GM23338 (cell line): ENCODE measurements around the gene FFAR3. TPM values are rescaled to one million over a fixed set of nuclear protein-coding genes. Genes with fewer than 3 reads are reported as not detected.

ENCODE experiments used
- ATAC-seq: fragments of 200-7000 bp; cut with Tn5 transposase; 3 replicates; pipeline ENCODE4 v1.9.1; 2020
- DNase-seq: peaks from one replicate; pipeline ENCODE4 v3.0.0-alpha.2; 2015; ENCODE audit warnings: low spot score
- H2AFZ ChIP-seq: fragments of 200-600 bp; sonication (generic); 2 replicates; pipeline ENCODE4 v1.8.0; 2016; ENCODE audit warnings: antibody characterized with exemption, mild to moderate bottlenecking, moderate library complexity
- H3F3A ChIP-seq: fragments of 200-600 bp; sonication (generic); replicated peaks from 2 replicates; pipeline ENCODE4 v1.8.0; 2017; ENCODE audit warnings: antibody characterized with exemption, mixed run types, low read depth
- H3K27ac ChIP-seq: fragments of 200-600 bp; sonication (generic); 2 replicates; pipeline ENCODE4 v1.6.1; 2016; ENCODE audit warnings: low read depth
- H3K27me3 ChIP-seq: fragments of 200-600 bp; sonication (generic); 2 replicates; pipeline ENCODE4 v1.8.0; 2016; ENCODE audit warnings: mild to moderate bottlenecking, mixed run types, moderate library complexity; ENCODE audit not compliant: insufficient read depth
- H3K36me3 ChIP-seq: fragments of 200-600 bp; sonication (generic); 2 replicates; pipeline ENCODE4 v1.8.0; 2016; ENCODE audit warnings: mild to moderate bottlenecking; ENCODE audit not compliant: insufficient read depth
- H3K4me1 ChIP-seq: fragments of 200-600 bp; sonication (generic); 2 replicates; pipeline ENCODE4 v1.8.0; 2016; ENCODE audit warnings: mild to moderate bottlenecking, moderate library complexity; ENCODE audit not compliant: insufficient read depth
- H3K4me2 ChIP-seq: fragments of 200-600 bp; sonication (generic); 2 replicates; pipeline ENCODE4 v1.7.1; 2017; ENCODE audit warnings: mixed run types
- H3K4me3 ChIP-seq: fragments of 200-600 bp; sonication (generic); 2 replicates; pipeline ENCODE4 v1.6.1; 2016; ENCODE audit warnings: mixed run types
- H3K79me2 ChIP-seq: fragments of 200-600 bp; sonication (generic); replicated peaks from 2 replicates; pipeline ENCODE4 v1.8.0; 2017; ENCODE audit warnings: mild to moderate bottlenecking; ENCODE audit not compliant: insufficient read depth
- H3K9me2 ChIP-seq: fragments of 200-600 bp; sonication (generic); 2 replicates; pipeline ENCODE4 v1.8.0; 2017; ENCODE audit not compliant: insufficient read depth
- H4K20me1 ChIP-seq: fragments of 200-600 bp; sonication (generic); replicated peaks from 2 replicates; pipeline ENCODE4 v1.8.0; 2017; ENCODE audit warnings: mild to moderate bottlenecking; ENCODE audit not compliant: insufficient read depth
- H3K27ac Mint-ChIP-seq: 2 replicates; pipeline ENCODE4 v1.8.0; 2020; ENCODE audit warnings: inconsistent platforms, mild to moderate bottlenecking, moderate library complexity, mixed read lengths
- H3K27me3 Mint-ChIP-seq: 3 replicates; pipeline ENCODE4 v1.8.0; 2022; ENCODE audit warnings: low read depth, mild to moderate bottlenecking, moderate library complexity, mixed read lengths, inconsistent platforms; ENCODE audit not compliant: insufficient read depth, poor library complexity
- H3K36me3 Mint-ChIP-seq: 3 replicates; pipeline ENCODE4 v1.8.0; 2021; ENCODE audit warnings: low read depth, mild to moderate bottlenecking, inconsistent platforms, moderate library complexity, mixed read lengths
- H3K4me1 Mint-ChIP-seq: 3 replicates; pipeline ENCODE4 v1.8.0; 2020; ENCODE audit warnings: mild to moderate bottlenecking, inconsistent platforms, mixed read lengths
- H3K4me3 Mint-ChIP-seq: 3 replicates; pipeline ENCODE4 v1.8.0; 2021; ENCODE audit warnings: moderate library complexity, mild to moderate bottlenecking, inconsistent platforms, mixed read lengths
- H3K9me3 Mint-ChIP-seq: 3 replicates; pipeline ENCODE4 v1.8.0; 2020; ENCODE audit warnings: moderate library complexity, mild to moderate bottlenecking, inconsistent platforms, mixed read lengths
- CREB1 ChIP-seq: fragments of 250-450 bp; sonication (Bioruptor Pico); IDR thresholded peaks from 2 replicates; pipeline ENCODE4 v1.5.0; 2020; ENCODE audit warnings: low read depth, mild to moderate bottlenecking, moderate library complexity
- CTCF ChIP-seq, 2 experiments: fragments of 200-600 bp in 1 of 2; sonication (generic) in 1 of 2; conservative IDR thresholded peaks; 2 replicates each; pipeline versions ENCODE4 v1.5.1 to v1.6.1; 2016 to 2017; ENCODE audit warnings: antibody characterized with exemption in 2 of 2, low read depth in 2 of 2, mild to moderate bottlenecking in 2 of 2, moderate library complexity in 1 of 2
- ETS1 ChIP-seq: IDR thresholded peaks from 2 replicates; pipeline ENCODE4 v1.6.1; 2016; ENCODE audit warnings: antibody characterized with exemption
- EZH2 ChIP-seq: fragments of 200-600 bp; sonication (generic); IDR thresholded peaks from one replicate; pipeline ENCODE4 v1.8.0; 2017; ENCODE audit warnings: antibody characterized with exemption, mild to moderate bottlenecking, low read depth; ENCODE audit not compliant: unreplicated experiment
- EZH2phosphoT487 ChIP-seq: fragments of 200-600 bp; sonication (generic); IDR thresholded peaks from one replicate; pipeline ENCODE4 v1.8.1; 2018; ENCODE audit warnings: antibody characterized with exemption; ENCODE audit not compliant: unreplicated experiment
- JUNB ChIP-seq: IDR thresholded peaks from one replicate; pipeline ENCODE4 v1.6.1; 2016; ENCODE audit warnings: antibody characterized with exemption; ENCODE audit not compliant: unreplicated experiment
- NANOG ChIP-seq: IDR thresholded peaks from 2 replicates; pipeline ENCODE4 v1.6.1; 2016; ENCODE audit warnings: antibody characterized with exemption, borderline replicate concordance
- POLR2AphosphoS5 ChIP-seq: IDR thresholded peaks from 2 replicates; pipeline ENCODE4 v1.6.1; 2016; ENCODE audit warnings: antibody characterized with exemption, low read depth
- REST ChIP-seq: IDR thresholded peaks from one replicate; pipeline ENCODE4 v1.6.1; 2018; ENCODE audit warnings: antibody characterized with exemption; ENCODE audit not compliant: unreplicated experiment
- STAT1 ChIP-seq: IDR thresholded peaks from one replicate; pipeline ENCODE4 v1.6.1; 2016; ENCODE audit warnings: antibody characterized with exemption; ENCODE audit not compliant: unreplicated experiment
- ZNF114 ChIP-seq: fragments of 250-450 bp; sonication (Bioruptor Pico); IDR thresholded peaks from 2 replicates; pipeline ENCODE4 v1.5.0; 2020; ENCODE audit warnings: mild to moderate bottlenecking, moderate library complexity
- ZNF331 ChIP-seq: fragments of 250-450 bp; sonication (Bioruptor Pico); IDR thresholded peaks from 2 replicates; pipeline ENCODE4 v1.5.0; 2020; ENCODE audit warnings: low read depth, mild to moderate bottlenecking, moderate library complexity
- ZNF462 ChIP-seq: fragments of 250-450 bp; sonication (Bioruptor Pico); IDR thresholded peaks from 2 replicates; pipeline ENCODE4 v1.5.0; 2020; ENCODE audit warnings: mild to moderate bottlenecking, moderate library complexity
- polyA plus RNA-seq: library from polyadenylated mRNA; unstranded; fragments of >200 nt; fragmentation: Nextera tagmentation; extraction: Ambion mirVana; gene quantifications from 2 replicates; pipeline ENCODE4 v1.2.1, GENCODE V29; 2016
- total RNA-seq: library from RNA; depleted of rRNA; stranded (reverse); fragments of >200 nt; shearing (Covaris generic); gene quantifications from 2 replicates; pipeline ENCODE4 v1.2.3, GENCODE V29; 2014

Gene FFAR3
- total and polyA plus RNA-seq, 2 experiments from 2014 or later: 0.35 TPM; not detected in 1

- H3K27ac ChIP-seq: no peak overlapping the region
- no peaks in the 10 kb centered on the region for H3K79me2 ChIP-seq
- no peak overlapping the region for H3K4me3 ChIP-seq
- H2AFZ ChIP-seq: no peak overlapping the region
- no peaks in the 10 kb centered on the region for H3K9me2 ChIP-seq
- no peaks in the 10 kb centered on the region for H3K36me3 ChIP-seq
- no peaks in the 10 kb centered on the region for H3F3A ChIP-seq
- Mint-ChIP-seq H3K36me3 (no peaks in the 10 kb centered on the region), H3K27me3 (peaks cover 6% of the 10 kb centered on the region), H3K4me1 (peaks cover 2% of the 10 kb centered on the region; the same call in 1 of the 3 replicates), H3K27ac (no peak overlapping the region), H3K4me3 (no peak overlapping the region), H3K9me3 (peaks cover 9% of the 10 kb centered on the region; the same call in 2 of the 3 replicates)
- no peaks in the 10 kb centered on the region for H3K4me1 ChIP-seq
- H3K4me2 ChIP-seq: no peak overlapping the region
- no peak for DNase-seq
- TF ChIP-seq NANOG (no peak), CREB1 (CRISPR knock-in tag) (no peak), POLR2AphosphoS5 (no peak), JUNB (no peak), ETS1 (no peak), ZNF331 (CRISPR knock-in tag) (no peak), EZH2phosphoT487 (no peak), EZH2 (no peak), REST (no peak), CTCF (conservative IDR thresholded peaks at IDR 0.05; ENCODE audit: low read depth in 2 of 2) (no peak), STAT1 (no peak), ZNF462 (CRISPR knock-in tag) (no peak), ZNF114 (CRISPR knock-in tag) (no peak)
- ATAC-seq: no peak
- H4K20me1 ChIP-seq: no peaks in the 10 kb centered on the region
- no peaks in the 10 kb centered on the region for H3K27me3 ChIP-seq
Observed at GRCh38 chr19:35317464-35318043, 40.7 kb upstream of the FFAR3 start.
